DOHH2 (cell line): ENCODE measurements around the gene HTN1.

Experiments used
- EZH2phosphoT487 ChIP-seq: fragments of 200-600 bp; sonication (generic); IDR thresholded peaks from 2 replicates; pipeline ENCODE4 v1.6.1; 2017; ENCODE audit warnings: borderline replicate concordance, mild to moderate bottlenecking, antibody characterized with exemption, low read length, moderate library complexity, mixed read lengths
- TF ChIP-seq, protein P1 (sequence below): fragments of 200-600 bp; sonication (generic); IDR thresholded peaks from one replicate; pipeline ENCODE4 v1.5.1; 2014; ENCODE audit warnings: antibody characterized with exemption, mild to moderate bottlenecking, low read depth, low read length; ENCODE audit not compliant: poor library complexity, severe bottlenecking

DNA sequence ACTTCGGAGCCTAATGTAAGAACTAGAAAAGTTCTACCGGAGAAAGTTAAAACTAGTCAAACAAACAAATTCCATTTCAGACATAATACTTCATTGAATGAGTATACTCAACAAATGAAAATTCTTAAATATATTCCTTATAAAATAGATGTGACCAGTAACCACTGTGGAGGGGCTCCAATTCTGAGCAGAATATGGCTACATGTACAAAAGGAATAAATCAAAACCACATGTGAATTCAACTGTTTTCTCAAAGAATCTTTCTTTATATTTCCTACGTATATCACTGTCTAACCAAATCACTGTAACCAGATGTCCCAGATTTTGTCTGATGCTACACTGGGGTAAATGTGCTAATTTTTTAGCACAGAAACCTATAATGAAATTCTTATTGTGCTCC is 49.0 kb downstream of the HTN1 start:
- TF ChIP-seq, protein P1, sequence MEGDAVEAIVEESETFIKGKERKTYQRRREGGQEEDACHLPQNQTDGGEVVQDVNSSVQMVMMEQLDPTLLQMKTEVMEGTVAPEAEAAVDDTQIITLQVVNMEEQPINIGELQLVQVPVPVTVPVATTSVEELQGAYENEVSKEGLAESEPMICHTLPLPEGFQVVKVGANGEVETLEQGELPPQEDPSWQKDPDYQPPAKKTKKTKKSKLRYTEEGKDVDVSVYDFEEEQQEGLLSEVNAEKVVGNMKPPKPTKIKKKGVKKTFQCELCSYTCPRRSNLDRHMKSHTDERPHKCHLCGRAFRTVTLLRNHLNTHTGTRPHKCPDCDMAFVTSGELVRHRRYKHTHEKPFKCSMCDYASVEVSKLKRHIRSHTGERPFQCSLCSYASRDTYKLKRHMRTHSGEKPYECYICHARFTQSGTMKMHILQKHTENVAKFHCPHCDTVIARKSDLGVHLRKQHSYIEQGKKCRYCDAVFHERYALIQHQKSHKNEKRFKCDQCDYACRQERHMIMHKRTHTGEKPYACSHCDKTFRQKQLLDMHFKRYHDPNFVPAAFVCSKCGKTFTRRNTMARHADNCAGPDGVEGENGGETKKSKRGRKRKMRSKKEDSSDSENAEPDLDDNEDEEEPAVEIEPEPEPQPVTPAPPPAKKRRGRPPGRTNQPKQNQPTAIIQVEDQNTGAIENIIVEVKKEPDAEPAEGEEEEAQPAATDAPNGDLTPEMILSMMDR: no peak
- no peak for TF ChIP-seq EZH2phosphoT487
